HCT116 (cell line): ENCODE measurements around the gene RAPGEF6. TPM values are rescaled to one million over a fixed set of nuclear protein-coding genes. Genes with fewer than 3 reads are reported as not detected.

Experiments used
- ATAC-seq: fragments of 200-7000 bp; cut with Tn5 transposase; 2 replicates; pipeline ENCODE4 v1.9.1; 2020; ENCODE audit warnings: mild to moderate bottlenecking, moderate library complexity
- BruUV-seq: library from RNA; stranded (reverse); fragments of 400-500 nt; replicated peaks from 2 replicates; lab custom pipeline; 2021; lab: Mats Ljungman, UMichigan
- CTCF ChIA-PET: fragments of 300-600 bp; sonication (Branson Sonifier 250); formaldehyde crosslinking; loops from one replicate; lab custom pipeline; 2021; ENCODE audit warnings: antibody characterized with exemption; lab: Charles Lee
- POLR2A ChIA-PET: fragments of 300-600, 350-600 bp; sonication (Branson Sonifier 250); formaldehyde crosslinking; loops from one replicate; lab custom pipeline; 2021; ENCODE audit warnings: antibody characterized with exemption; lab: Charles Lee
- RAD21 ChIA-PET, 2 experiments: fragments of 300-600 bp; sonication (Branson Sonifier 250); formaldehyde crosslinking; loops; one replicate each; lab custom pipeline; 2023; ENCODE audit warnings: low total read pairs in 2 of 2; ENCODE audit not compliant: uncharacterized antibody in 2 of 2, unreplicated experiment in 2 of 2, low non-redundant PET in 1 of 2; lab: Charles Lee
- DNase-seq: peaks from one replicate; pipeline ENCODE4 v3.0.0-alpha.2; 2010; ENCODE audit warnings: low read depth, low spot score
- H2AFZ ChIP-seq: fragments of 200-600 bp; shearing (Covaris generic), sonication (generic); 2 replicates; pipeline ENCODE4 v1.6.1; 2017; ENCODE audit warnings: low read depth, mixed run types, mixed read lengths, antibody characterized with exemption, low read length; ENCODE audit not compliant: poor library complexity, severe bottlenecking
- H3K27ac ChIP-seq: 2 replicates; pipeline ENCODE4 v1.5.1; 2012; ENCODE audit warnings: low read depth, low read length
- H3K27me3 ChIP-seq: fragments of 200-600 bp; sonication (generic); 2 replicates; pipeline ENCODE4 v1.6.1; 2016; ENCODE audit warnings: mixed run types, low read length, mixed read lengths; ENCODE audit not compliant: insufficient read depth
- H3K36me3 ChIP-seq, 2 experiments: fragments of 200-500 bp in 1 of 2; fragments of 200-600 bp in 1 of 2; sonication (Bioruptor generic) in 1 of 2; sonication (generic) in 1 of 2; 2 replicates each; pipeline versions ENCODE4 v1.5.1 to v1.6.1; 2014 to 2016; ENCODE audit warnings: low read length in 2 of 2, inconsistent platforms in 1 of 2, mixed read lengths in 1 of 2, mixed run types in 1 of 2; ENCODE audit not compliant: insufficient read depth in 2 of 2, control insufficient read depth in 1 of 2
- H3K4me1 ChIP-seq, 2 experiments: fragments of 200-600 bp in 1 of 2; sonication (generic) in 1 of 2; 2 replicates each; pipeline versions ENCODE4 v1.5.1 to v1.6.1; 2012 to 2017; ENCODE audit warnings: low read length in 2 of 2, inconsistent platforms in 1 of 2, mild to moderate bottlenecking in 1 of 2, mixed read lengths in 1 of 2, mixed run types in 1 of 2, moderate library complexity in 1 of 2; ENCODE audit not compliant: insufficient read depth in 2 of 2, control insufficient read depth in 1 of 2
- H3K4me2 ChIP-seq: fragments of 200-600 bp; sonication (generic); 2 replicates; pipeline ENCODE4 v1.6.1; 2017; ENCODE audit warnings: mixed run types, low read length, mixed read lengths
- H3K4me3 ChIP-seq, 2 experiments: fragments of 200-600 bp in 1 of 2; sonication (generic) in 1 of 2; replicated peaks in 1 of 2; 2 replicates each; pipeline ENCODE4 v1.5.1; 2011 to 2016; ENCODE audit warnings: low read length in 2 of 2, control low read depth in 1 of 2, low read depth in 1 of 2, mild to moderate bottlenecking in 1 of 2, mixed read lengths in 1 of 2, mixed run types in 1 of 2
- H3K79me2 ChIP-seq: fragments of 200-600 bp; sonication (generic); 2 replicates; pipeline ENCODE4 v1.6.1; 2017; ENCODE audit warnings: mild to moderate bottlenecking, mixed run types, low read length, moderate library complexity, mixed read lengths; ENCODE audit not compliant: insufficient read depth
- H3K9ac ChIP-seq: fragments of 200-600 bp; sonication (generic); 2 replicates; pipeline ENCODE4 v1.6.1; 2016; ENCODE audit warnings: low read length, mixed read lengths
- H3K9me2 ChIP-seq: fragments of 200-600 bp; sonication (generic), shearing (Covaris generic); 2 replicates; pipeline ENCODE4 v1.6.1; 2017; ENCODE audit warnings: mixed run types, mild to moderate bottlenecking, moderate library complexity; ENCODE audit not compliant: insufficient read depth
- H3K9me3 ChIP-seq, 2 experiments: fragments of 200-500 bp in 1 of 2; fragments of 200-600 bp in 1 of 2; sonication (Bioruptor generic) in 1 of 2; sonication (generic) in 1 of 2; 2 replicates each; pipeline ENCODE4 v1.6.1; 2014 to 2017; ENCODE audit warnings: low read length in 2 of 2, mixed read lengths in 2 of 2, inconsistent platforms in 1 of 2, low read depth in 1 of 2, mild to moderate bottlenecking in 1 of 2, mixed run types in 1 of 2, moderate library complexity in 1 of 2; ENCODE audit not compliant: control insufficient read depth in 1 of 2, insufficient read depth in 1 of 2
- H4K20me1 ChIP-seq: fragments of 200-600 bp; sonication (generic), shearing (Covaris generic); 2 replicates; pipeline ENCODE4 v1.6.1; 2017; ENCODE audit warnings: mixed run types, mild to moderate bottlenecking, moderate library complexity; ENCODE audit not compliant: insufficient read depth
- ATF3 ChIP-seq: IDR thresholded peaks from 2 replicates; pipeline ENCODE4 v1.6.1; 2012
- CBX3 ChIP-seq: IDR thresholded peaks from 2 replicates; pipeline ENCODE4 v1.6.1; 2012; ENCODE audit warnings: low read depth
- RAD21 ChIP-seq: IDR thresholded peaks from 2 replicates; pipeline ENCODE4 v1.6.1; 2012; ENCODE audit warnings: low read depth, mild to moderate bottlenecking
- REST ChIP-seq: IDR thresholded peaks from 2 replicates; pipeline ENCODE4 v1.6.1; 2012; ENCODE audit warnings: low read depth
- intact Hi-C: fragments of 100-400 bp; cut with micrococcal nuclease; formaldehyde crosslinking; loops from 2 replicates; pipeline ENCODE4 v1.10.0; 2022
- total RNA-seq: library from RNA; stranded (reverse); gene quantifications from one replicate; pipeline ENCODE4 v1.2.1, GENCODE V29; 2021; ENCODE audit not compliant: unreplicated experiment
- TF ChIP-seq, protein P1 (sequence below): IDR thresholded peaks from 2 replicates; pipeline ENCODE4 v1.6.1; 2011; ENCODE audit warnings: mild to moderate bottlenecking, low read length, moderate library complexity; ENCODE audit not compliant: insufficient replicate concordance; ENCODE audit errors: extremely low read depth

The RAPGEF6 gene
- total RNA-seq, 1 experiment from 2014 or later = 18.4 TPM

GRCh38 chr5:131433109-131433508, 201.9 kb downstream of the RAPGEF6 start:
- Histone ChIP-seq H3K27me3 (no peaks in the 10 kb centered on the region), H3K79me2 (no peaks in the 10 kb centered on the region), H2AFZ (no peak overlapping the region), H3K27ac (no peak overlapping the region), H3K9me3 (no peaks in the 10 kb centered on the region), H3K4me3 (no peak overlapping the region), H4K20me1 (no peaks in the 10 kb centered on the region), H3K9me2 (no peaks in the 10 kb centered on the region), H3K9ac (no peak overlapping the region), H3K4me2 (no peak overlapping the region), H3K36me3 (peaks cover 21 to 25% of the 10 kb centered on the region in 2 experiments; a peak in 3 of 4 replicates), H3K4me1 (no peaks in the 10 kb centered on the region)
- TF ChIP-seq REST (no peak), CBX3 (no peak), ATF3 (no peak), RAD21 (no peak)
- TF ChIP-seq, protein P1, sequence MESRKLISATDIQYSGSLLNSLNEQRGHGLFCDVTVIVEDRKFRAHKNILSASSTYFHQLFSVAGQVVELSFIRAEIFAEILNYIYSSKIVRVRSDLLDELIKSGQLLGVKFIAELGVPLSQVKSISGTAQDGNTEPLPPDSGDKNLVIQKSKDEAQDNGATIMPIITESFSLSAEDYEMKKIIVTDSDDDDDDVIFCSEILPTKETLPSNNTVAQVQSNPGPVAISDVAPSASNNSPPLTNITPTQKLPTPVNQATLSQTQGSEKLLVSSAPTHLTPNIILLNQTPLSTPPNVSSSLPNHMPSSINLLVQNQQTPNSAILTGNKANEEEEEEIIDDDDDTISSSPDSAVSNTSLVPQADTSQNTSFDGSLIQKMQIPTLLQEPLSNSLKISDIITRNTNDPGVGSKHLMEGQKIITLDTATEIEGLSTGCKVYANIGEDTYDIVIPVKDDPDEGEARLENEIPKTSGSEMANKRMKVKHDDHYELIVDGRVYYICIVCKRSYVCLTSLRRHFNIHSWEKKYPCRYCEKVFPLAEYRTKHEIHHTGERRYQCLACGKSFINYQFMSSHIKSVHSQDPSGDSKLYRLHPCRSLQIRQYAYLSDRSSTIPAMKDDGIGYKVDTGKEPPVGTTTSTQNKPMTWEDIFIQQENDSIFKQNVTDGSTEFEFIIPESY = no peak
- DNase-seq = no peak
- ChIA-PET CTCF (no interaction called here), POLR2A (no interaction called here), RAD21 (no interaction called here)
- ATAC-seq = no peak
- intact Hi-C loops = no loop called here
- no TSS peak for BruUV-seq
